Right lung (tissue), 5 donors: Measurements from ENCODE around the gene CUL7. TPM values are rescaled to one million over a fixed set of nuclear protein-coding genes. Genes with fewer than 3 reads are reported as not detected.

Source experiments
- polyA plus RNA-seq, 5 donors: library from polyadenylated mRNA; unstranded; fragments of 120-200 nt; gene quantifications; one replicate each; pipeline versions ENCODE4 v1.2.1 to v1.2.3, GENCODE V29; 2013; ENCODE audit warnings: inconsistent platforms in 1 of 5, low replicate concordance in 1 of 5; ENCODE audit not compliant: insufficient read length in 5 of 5, insufficient read depth in 1 of 5

CUL7 gene
- polyA plus RNA-seq, 5 donors = 33.6 to 51.1 (median 42.4) TPM

Other genes with a start within 250 kb of the CUL7 start
- 100 to 1,000 TPM in 4 of 5 donors, 10 to 100 TPM in 1; 95.2 to 119 (median 111) TPM for gene RPL7L1, start 174.2 kb downstream of the CUL7 start, polyA plus RNA-seq
- 1 to 10 TPM in 1 of 5 donors, under 1 TPM in 4; 0.28 to 1.1 (median 0.55) TPM for gene PTCRA, start 137.8 kb downstream of the CUL7 start, polyA plus RNA-seq
- 10 to 100 TPM; 47.1 to 73.0 (median 66.2) TPM for gene CNPY3, start 124.4 kb downstream of the CUL7 start, polyA plus RNA-seq
- 1 to 10 TPM in 4 of 5 donors, under 1 TPM in 1; 0.83 to 1.6 (median 1.3) TPM for gene GNMT, start 93.1 kb downstream of the CUL7 start, polyA plus RNA-seq
- gene PEX6, start 74.7 kb downstream of the CUL7 start, polyA plus RNA-seq = 10 to 100 TPM; 12.8 to 23.9 (median 17.8) TPM
- gene PPP2R5D, start 69.3 kb downstream of the CUL7 start, polyA plus RNA-seq = 10 to 100 TPM; 60.3 to 71.3 (median 64.4) TPM
- gene MEA1, start 39.9 kb downstream of the CUL7 start, polyA plus RNA-seq = 10 to 100 TPM; 77.5 to 90.4 (median 86.1) TPM
- gene KLHDC3, start 39.6 kb downstream of the CUL7 start, polyA plus RNA-seq = 100 to 1,000 TPM in 3 of 5 donors, 10 to 100 TPM in 2; 94.1 to 113 (median 101) TPM
- gene RRP36, start 32.2 kb downstream of the CUL7 start, polyA plus RNA-seq = 10 to 100 TPM; 45.7 to 51.6 (median 50.2) TPM
- gene MRPL2, start 5.6 kb upstream of the CUL7 start, polyA plus RNA-seq = 10 to 100 TPM; 35.8 to 54.1 (median 43.8) TPM
- 10 to 100 TPM; 44.0 to 59.8 (median 45.1) TPM for gene KLC4, start 5.8 kb upstream of the CUL7 start, polyA plus RNA-seq
- gene PTK7, start 22.5 kb upstream of the CUL7 start, polyA plus RNA-seq = 100 to 1,000 TPM; 232 to 304 (median 271) TPM
- gene SRF, start 117.4 kb upstream of the CUL7 start, polyA plus RNA-seq = 10 to 100 TPM; 20.5 to 31.5 (median 27.1) TPM
- gene CUL9, start 128.3 kb upstream of the CUL7 start, polyA plus RNA-seq = 10 to 100 TPM; 32.2 to 40.3 (median 37.6) TPM
- 10 to 100 TPM; 21.3 to 44.9 (median 28.6) TPM for gene DNPH1, start 175.6 kb upstream of the CUL7 start, polyA plus RNA-seq
- gene TTBK1, start 189.6 kb upstream of the CUL7 start, polyA plus RNA-seq = under 1 TPM; 0.27 to 0.87 (median 0.56) TPM
- gene SLC22A7, start 244.4 kb upstream of the CUL7 start, polyA plus RNA-seq = under 1 TPM in 4 of 5 donors, not detected in 1; 0.17 to 0.39 (median 0.24) TPM